GM19023 (cell line): Measurements from ENCODE around the gene LEP.

Source experiments
- ATAC-seq: cut with Tn5 transposase; IDR thresholded peaks from one replicate; pipeline ENCODE4 v1.9.1; 2021; ENCODE audit warnings: mild to moderate bottlenecking, moderate library complexity; ENCODE audit not compliant: unreplicated experiment

LEP gene

DNA sequence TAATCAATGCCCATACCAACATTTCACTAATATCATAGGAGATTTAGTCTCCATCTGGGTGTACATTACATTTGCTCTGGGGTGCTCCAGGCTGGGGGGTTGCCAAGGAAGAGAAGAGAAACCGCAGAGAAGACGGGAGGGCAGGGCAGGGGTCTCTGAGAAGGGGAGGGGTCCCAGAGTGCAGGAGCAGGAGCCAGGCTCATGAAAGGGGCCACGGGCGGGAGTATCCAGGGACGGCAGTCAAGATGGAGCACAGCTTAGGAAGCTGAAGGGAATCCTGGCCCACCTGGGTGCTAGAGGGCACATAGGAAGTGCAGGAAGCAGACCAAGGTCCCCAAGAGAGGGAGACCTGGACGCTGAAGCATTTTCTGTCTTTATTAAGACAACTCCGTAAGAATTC, 2.2 kb downstream of the LEP start:
- ATAC-seq = no peak

DNA sequence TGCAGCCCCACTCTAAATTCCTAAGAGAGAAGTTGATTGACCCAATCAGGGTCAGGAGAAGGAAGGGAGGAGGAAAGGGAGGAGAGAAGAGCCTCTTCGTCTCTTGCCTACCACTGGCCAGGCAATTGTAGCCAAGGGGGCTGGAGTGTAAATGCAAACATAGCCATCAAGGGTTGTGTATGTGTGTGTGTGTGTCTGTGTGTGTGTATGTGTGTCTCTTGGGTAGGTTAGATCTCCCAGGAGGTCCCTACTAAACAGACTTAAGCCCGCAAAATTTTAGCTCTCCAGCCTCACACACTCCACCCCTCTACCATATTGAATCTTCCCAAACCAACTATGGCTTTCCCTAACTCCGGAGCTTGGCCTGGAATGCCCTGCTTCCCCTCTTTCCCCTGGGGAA, 3.8 kb downstream of the LEP start:
- ATAC-seq = no peak

DNA sequence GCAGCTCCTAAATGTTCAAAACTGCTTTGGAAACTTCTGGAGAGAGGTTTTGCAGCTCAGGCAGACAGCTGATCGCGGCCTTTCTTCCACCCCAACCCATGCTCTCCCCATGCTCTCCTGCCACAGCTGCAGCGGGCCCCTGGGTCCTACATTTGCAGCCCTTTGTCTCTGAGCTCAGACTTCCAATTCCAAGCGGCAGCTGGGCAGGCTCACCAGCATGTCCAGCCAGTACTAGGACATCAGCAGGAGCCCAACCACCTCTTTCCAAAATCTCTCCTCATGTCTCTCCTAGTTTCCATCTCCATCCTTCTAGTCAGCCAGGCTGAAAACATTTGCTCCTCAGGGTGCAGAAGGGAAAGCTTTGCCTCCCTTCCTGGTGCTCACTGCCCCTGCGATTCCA, 6.0 kb downstream of the LEP start:
- no peak for ATAC-seq

DNA sequence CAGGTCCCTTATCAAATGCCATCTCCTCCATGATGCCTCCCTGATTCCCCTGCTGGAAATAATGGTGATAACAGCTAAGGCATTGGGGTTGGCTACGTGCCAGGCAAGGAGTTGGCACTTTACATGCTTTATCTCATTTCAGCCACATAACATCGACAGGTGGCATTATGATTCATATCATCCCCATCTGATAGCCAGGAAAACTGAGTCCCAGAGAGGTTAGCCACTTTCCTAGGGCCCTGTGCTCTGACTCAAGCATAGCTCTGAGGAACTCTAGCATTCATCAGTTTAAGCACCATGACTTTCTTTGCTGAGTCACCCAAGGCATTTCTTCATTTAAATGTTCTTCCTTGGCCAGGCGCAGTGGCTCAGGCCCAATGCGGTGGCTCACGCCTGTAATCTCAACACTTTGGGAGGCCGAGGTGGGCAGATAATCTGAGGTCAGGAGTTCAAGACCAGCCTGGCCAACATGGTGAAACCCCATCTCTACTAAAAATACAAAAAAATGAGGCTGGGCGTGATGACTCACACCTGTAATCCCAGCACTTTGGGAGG, 6.6 kb downstream of the LEP start:
- no peak for ATAC-seq

DNA sequence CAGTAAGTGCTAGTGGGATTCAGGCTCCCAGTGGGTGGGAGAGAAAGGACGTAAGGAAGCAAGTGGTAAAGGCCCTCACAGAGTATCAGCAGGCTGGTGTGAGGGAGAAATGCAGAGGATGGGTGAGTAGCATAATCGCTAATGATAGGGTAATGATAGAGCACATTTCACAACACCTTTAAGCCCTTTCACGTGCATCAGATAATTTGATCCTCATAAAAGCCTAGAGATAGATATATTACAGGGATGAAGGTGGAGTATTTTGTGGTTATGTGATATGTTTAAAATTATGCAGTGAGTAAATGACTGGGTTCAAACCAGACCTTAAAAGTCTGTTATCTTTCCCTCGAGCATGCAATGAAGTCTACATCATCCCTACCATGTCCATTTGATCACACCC, 10.3 kb downstream of the LEP start:
- no peak for ATAC-seq

DNA sequence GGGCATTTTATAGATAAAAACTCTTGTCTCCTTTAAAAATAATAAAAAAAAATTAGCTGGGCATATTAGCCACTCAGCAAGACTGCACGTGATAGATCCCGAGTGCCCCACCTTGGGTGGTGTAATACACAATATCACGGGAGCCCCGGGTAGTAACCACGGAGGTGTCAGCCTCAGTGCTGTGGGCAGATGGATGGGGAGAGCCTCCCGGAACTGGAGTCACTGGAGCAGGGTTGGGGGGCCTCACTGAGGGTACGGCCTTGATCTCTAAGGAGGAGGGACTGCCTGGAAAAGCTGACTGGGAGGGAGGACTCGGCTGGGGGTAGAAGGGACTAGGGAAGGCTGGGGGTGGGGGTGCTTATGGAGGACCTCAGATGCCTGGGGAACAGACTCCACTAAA, 12.6 kb downstream of the LEP start:
- ATAC-seq = no peak

DNA sequence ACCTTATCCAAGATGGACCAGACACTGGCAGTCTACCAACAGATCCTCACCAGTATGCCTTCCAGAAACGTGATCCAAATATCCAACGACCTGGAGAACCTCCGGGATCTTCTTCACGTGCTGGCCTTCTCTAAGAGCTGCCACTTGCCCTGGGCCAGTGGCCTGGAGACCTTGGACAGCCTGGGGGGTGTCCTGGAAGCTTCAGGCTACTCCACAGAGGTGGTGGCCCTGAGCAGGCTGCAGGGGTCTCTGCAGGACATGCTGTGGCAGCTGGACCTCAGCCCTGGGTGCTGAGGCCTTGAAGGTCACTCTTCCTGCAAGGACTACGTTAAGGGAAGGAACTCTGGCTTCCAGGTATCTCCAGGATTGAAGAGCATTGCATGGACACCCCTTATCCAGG, 13.4 kb downstream of the LEP start:
- ATAC-seq = no peak

DNA sequence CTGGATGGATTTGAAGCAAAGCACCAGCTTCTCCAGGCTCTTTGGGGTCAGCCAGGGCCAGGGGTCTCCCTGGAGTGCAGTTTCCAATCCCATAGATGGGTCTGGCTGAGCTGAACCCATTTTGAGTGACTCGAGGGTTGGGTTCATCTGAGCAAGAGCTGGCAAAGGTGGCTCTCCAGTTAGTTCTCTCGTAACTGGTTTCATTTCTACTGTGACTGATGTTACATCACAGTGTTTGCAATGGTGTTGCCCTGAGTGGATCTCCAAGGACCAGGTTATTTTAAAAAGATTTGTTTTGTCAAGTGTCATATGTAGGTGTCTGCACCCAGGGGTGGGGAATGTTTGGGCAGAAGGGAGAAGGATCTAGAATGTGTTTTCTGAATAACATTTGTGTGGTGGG, 14.2 kb downstream of the LEP start:
- no peak for ATAC-seq

DNA sequence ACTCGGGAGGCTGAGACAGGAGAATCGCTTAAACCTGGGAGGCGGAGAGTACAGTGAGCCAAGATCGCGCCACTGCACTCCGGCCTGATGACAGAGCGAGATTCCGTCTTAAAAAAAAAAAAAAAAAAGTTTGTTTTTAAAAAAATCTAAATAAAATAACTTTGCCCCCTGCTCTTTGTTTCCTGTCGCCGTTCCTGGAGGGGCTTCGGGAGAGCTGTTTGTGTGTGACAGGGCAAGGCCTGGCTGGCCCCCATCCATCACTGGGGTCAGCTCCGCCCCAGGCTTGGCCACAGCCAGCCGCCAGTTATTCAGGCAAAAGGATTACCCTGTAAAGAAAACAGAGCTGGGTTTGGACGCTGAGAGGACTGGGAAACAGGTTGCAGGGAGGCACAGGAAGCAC, 16.4 kb downstream of the LEP start:
- ATAC-seq = no peak

DNA sequence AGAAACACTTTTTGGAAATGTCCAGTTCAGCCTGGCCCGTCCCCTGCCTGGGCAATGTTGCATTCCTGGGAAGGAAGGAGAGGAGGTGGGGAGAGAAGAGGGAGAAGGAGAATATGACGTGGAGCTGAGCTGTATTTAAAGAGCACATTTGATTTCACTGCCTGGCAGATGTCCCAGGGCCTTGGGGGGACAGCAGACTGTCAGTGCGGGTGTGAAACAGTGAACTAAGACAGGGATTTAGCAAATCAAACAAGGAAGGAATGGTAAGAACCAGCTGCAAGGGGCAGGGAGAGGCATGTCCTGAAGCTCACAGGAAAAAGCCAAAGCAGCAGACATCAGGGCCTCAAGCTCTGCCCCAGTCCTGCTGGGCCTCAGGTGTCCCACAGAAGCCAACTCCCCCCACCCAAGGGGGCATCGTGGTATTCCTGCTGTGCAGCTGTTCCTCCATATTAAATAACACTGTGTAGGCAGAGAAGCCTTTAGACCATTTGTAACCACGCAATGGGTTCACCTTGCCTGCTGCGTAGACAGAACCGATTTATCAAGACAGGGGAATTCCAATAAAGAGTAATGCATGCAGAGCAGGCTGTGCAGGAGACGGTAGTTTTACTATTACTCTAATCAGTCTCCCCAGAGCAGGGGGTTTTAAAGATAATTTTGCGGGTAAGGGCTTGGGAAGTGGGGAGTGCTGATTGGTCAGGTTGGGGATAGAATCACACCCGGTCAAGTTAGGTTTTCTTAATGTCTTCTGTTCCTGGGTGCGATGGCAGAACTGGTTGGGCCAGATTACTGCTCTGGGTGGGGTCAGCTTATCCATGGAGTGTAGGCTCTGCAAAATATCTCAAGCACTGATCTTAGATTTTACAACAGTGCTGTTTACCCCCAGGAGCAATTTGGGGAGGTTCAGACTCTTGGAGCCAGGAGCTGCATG, 18.3 kb downstream of the LEP start:
- no peak for ATAC-seq

DNA sequence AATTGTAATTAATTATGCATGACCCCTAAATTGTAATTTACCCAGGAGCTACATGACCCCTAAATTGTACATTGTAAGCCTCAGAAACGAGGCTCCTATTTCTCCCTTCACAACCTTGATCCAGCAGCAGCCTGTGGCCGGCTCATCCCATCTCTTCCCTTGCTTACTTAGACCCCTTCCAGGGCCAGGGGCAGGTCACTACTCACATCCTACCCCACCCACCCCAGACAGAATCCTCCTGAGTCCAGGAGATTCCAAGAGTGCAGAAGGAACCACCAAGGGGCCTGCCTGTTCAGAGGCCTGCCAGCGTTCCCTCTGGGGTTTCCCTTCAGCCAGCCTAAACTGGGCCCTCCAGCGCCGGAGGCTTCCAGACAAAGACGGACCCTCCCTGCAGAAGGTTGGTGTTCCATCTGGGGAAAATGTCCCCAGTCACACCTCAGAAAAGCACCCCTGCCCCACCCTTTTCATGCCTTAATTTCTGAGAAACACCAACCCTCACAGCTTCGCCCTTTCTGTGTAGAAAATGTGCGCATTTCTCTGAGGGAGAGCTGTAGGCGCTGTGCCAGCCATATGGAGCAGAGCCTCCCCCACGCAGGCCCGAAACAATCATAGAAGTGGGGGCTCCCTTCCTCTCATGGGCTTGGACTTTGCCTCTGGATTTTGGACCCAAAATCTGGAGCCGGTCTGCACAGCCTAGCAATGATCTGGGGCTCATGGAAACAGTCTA, 19.2 kb downstream of the LEP start:
- no peak for ATAC-seq

DNA sequence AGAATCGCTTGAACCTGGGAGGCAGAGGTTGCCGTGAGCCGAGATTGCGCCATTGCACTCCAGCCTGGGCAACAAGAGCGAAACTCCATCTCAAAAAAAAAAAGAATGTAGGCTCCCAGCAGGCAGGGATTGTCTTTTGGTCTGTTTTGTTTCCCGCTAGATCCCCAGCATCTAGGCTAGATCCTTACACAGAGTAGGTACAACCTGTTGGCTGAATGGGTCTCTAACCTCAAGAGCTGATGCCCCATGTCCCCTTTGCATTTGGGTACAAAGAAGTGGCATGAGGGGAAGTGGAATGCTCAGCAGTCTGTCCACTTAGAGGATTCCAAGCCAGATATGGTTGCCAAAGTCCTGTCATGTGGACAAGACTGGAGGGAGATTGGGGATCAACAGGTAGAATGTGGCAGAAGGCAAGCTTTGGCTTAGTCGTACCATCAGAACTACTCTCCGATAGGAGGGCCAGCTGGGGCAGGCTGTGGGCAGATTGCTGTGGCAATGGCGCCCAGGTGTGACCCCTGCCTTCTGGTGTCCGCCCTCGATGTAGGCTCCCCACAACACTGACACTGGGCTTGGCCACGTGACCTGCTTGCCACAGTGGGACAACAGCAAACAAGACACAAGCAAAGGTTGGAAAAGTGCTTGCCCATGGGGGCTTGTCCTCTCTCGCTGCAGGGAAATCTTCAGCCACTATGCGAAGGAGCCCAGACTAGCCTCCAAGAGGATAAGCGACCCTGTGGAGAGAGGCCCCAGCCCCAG, 21.4 kb downstream of the LEP start:
- no peak for ATAC-seq

DNA sequence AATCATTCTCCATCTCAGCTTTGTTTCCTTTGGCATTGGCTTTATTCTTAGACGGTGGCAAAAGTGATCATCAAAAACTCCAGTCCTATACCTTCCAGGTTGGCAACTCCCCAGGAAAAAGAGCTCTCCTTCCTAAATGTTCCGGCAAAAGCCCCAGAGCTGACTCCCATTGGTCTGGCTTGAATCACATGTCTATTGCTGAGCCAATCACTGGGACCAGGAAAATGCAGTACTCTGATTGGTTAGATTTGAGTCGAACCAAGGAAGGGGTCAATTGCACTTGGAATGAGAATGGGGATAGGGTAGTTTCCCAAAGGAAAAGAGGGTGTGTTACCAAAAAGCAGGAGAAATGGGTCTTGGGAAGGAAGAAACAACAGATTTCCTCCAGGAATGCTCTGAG, 22.3 kb downstream of the LEP start:
- ATAC-seq = no peak

DNA sequence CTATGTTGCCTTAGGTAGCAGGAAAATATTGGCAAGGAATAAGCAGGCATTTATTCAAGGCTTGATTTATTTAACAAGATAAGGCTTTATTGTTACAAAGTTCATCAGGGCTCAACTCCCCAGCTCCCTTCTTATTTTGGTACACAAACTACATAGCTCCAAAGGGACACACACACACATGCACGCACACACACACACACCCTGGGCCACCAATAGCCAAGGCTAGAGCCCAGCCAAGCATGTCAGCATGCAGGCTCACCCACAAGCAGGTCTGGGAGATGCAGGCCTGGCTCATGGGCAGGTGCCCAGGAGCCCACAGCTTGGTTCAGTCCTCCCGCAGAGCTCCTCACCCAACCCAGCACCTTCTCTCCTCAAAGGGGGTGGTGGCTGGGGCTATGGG, 23.4 kb downstream of the LEP start:
- ATAC-seq = no peak

DNA sequence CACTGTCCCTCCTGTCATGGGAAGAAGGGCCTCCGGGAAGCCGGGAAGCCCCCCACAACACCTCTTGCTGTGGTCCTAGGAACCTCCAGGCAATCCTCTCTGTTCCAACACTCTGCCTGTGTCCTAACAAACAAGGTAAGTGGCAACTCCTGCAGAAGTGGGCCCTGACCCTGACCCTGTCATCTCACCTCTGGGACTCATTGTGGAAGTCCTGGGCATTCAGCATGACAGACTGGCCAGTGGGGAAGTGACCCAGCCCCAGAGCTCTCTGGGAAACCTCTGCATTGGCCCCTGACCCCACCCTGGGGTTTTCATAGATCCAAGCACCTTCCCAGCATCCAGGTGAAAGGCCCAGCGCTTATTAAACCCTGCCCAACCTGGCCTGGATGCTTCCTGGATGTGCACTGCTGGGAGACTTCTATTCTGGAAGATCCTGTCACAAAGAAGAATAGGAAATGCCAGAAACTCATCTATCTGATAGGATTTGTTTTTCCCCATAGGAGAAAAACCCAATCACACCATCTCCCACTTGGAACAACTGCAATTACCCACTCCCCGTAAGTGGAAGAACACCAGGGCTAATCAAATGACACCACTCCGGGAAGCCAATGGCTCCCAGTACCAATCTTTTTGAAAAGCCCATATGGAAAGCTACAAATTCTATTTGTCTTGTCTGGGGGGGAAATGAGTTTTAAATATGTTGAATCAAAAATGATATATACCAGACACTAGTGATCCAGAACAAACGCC, 24.3 kb downstream of the LEP start:
- ATAC-seq = no peak

DNA sequence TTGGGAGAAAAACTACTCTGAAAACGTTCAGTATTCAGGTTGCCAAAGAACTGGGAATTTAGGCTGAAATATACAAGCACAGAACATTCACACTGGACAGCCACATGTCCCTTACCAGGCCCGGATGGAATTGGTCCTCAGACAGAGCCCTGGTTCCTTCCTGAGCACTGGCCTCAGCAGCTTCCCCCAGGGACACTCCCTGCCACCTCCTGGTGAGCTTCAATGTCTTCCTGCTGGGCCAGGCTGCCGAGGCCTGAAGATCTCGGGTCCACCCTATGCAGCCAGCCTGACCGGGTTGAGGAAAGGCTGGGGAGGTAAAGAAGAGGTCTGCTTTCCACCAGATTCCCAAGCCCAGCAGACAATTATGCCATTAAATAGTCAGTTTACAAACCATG, 24.8 kb downstream of the LEP start:
- no peak for ATAC-seq

DNA sequence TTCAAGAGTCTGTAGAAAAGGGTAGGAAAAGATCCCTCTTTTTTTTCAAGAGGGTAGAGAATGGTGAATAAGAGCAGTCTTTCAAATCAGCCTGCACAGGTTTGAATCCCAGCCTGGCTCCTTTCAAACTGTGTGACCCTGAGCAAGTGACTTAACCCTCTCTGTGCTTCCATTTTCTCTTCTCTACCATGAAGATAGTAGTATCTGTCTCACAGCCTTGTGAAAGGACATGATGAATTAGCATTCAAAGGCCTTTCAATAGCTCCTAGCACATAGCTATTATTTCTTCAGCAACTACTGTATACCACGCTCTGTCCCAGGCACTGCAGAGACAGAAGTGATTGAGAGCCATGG, 25.4 kb downstream of the LEP start:
- ATAC-seq = no peak

DNA sequence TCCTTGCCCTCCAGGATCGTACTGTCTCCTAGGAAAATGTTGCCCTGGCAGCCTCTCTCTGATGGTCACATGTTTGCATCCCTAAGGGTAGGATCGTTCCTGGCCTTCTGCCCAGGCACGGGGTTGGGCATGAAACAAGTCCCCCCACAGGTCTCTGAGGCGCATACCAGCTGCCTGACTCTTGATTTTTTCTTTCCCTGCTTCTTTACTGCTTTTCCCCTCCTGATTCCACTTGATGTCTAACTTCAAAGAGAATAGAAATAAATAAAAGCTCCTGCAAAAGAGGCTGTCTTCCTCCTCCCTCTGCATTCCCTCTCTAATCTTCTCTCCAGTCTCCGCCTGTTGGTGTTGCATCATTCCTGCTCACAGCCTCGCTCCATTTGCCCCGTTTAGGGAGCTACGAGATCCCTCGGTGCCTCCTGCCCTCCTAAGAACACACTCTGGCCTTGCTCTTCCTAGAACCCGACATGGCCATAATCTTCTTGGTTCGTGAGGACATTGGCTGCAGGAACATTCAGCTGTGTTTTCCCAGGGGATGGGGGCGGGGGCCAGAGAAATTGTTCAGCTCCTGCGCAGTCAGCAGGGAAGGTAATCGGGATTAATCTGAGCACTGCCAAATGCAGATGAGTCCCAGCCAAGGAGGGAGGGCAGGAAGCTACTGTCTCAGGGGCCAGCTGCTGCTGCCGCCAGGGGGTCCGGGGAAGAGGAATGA, 26.0 kb downstream of the LEP start:
- ATAC-seq = no peak

DNA sequence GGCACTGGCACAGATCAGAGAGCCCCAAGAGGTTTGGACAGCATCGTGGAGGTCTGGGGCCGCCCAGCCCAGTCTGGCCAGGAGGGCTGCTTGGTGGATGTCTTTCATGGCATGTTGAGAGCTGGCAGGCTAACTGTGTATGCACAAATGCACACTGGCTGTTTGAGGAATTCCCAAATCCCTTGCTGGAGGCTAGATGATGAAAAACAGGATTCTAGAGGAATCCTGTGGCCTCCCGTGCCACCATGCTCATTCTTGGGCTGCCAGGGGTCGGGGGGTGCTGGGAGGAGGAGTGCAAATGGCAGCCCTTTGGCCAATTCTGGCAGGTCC, 26.5 kb downstream of the LEP start:
- no peak for ATAC-seq

DNA sequence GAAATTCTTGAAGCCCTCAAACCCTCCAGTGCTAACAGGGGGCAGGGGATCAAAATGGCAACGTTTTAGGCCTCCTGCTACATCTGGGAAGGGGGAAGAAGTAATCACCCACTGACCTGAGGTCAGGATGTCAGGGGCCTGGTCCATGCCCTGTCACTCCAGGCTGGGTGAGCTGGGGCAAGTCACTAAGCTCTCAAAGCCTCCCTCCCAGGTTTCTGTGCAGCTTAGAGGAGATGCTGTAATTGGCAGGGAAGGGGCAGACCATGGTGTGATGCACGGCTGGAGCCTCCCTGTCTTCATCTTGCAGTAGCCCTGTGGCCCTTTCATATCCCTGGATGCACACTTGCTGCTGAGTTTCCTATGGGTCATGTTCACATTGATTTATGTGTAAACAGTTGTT, 27.2 kb downstream of the LEP start:
- ATAC-seq = no peak
